CD14-positive monocyte (primary cell): ENCODE data around the gene CPNE4. TPM values are rescaled to one million over a fixed set of nuclear protein-coding genes. Genes with fewer than 3 reads are reported as not detected.

Experiments used
- DNase-seq, 3 donors: peaks; one replicate each; pipeline ENCODE4 v3.0.0-alpha.2; 2011 to 2022
- H2AFZ ChIP-seq: 2 replicates; pipeline ENCODE4 v1.6.0; 2012; ENCODE audit warnings: mild to moderate bottlenecking, low read depth, low read length, inconsistent platforms; ENCODE audit not compliant: insufficient read depth, poor library complexity, severe bottlenecking
- H3K27ac ChIP-seq, 2 donors: 1 replicate in 1 of 2; 2 replicates in 1 of 2; pipeline ENCODE4 v1.5.1; 2012 to 2013; ENCODE audit warnings: low read length in 2 of 2, control low read depth in 1 of 2, inconsistent platforms in 1 of 2, low read depth in 1 of 2, mild to moderate bottlenecking in 1 of 2
- H3K27me3 ChIP-seq, 2 donors: one replicate each; pipeline versions ENCODE4 v1.6.0 to v1.6.1; 2011 to 2013; ENCODE audit warnings: low read length in 2 of 2; ENCODE audit not compliant: control insufficient read depth in 2 of 2, insufficient read depth in 2 of 2
- H3K36me3 ChIP-seq, 2 donors: replicated peaks in 1 of 2; 1 replicate in 1 of 2; 2 replicates in 1 of 2; pipeline versions ENCODE4 v1.5.1 to v1.6.1; 2012 to 2013; ENCODE audit warnings: low read length in 2 of 2, control low read depth in 1 of 2, inconsistent platforms in 1 of 2, mild to moderate bottlenecking in 1 of 2; ENCODE audit not compliant: insufficient read depth in 2 of 2, control insufficient read depth in 1 of 2
- H3K4me1 ChIP-seq, 2 donors: 1 replicate in 1 of 2; 2 replicates in 1 of 2; pipeline versions ENCODE4 v1.5.1 to v1.6.1; 2012 to 2013; ENCODE audit warnings: low read length in 2 of 2, control low read depth in 1 of 2, inconsistent platforms in 1 of 2, mild to moderate bottlenecking in 1 of 2, moderate library complexity in 1 of 2; ENCODE audit not compliant: insufficient read depth in 2 of 2, control insufficient read depth in 1 of 2
- H3K4me2 ChIP-seq: replicated peaks from 2 replicates; pipeline ENCODE3; 2012; ENCODE audit warnings: low read length, moderate library complexity, mild to moderate bottlenecking; ENCODE audit not compliant: poor library complexity, severe bottlenecking; ENCODE audit errors: extremely low read depth
- H3K4me3 ChIP-seq, 3 experiments: fragments of 200-600 bp in 1 of 3; sonication (generic) in 1 of 3; replicated peaks in 1 of 3; 1 replicate in 2 of 3; 2 replicates in 1 of 3; pipeline ENCODE4 v1.5.1; 2011 to 2013; ENCODE audit warnings: low read length in 3 of 3, mild to moderate bottlenecking in 3 of 3, control low read depth in 2 of 3, low read depth in 2 of 3, inconsistent platforms in 1 of 3, moderate library complexity in 1 of 3
- H3K79me2 ChIP-seq: 2 replicates; pipeline ENCODE4 v1.6.0; 2012; ENCODE audit warnings: mild to moderate bottlenecking, control low read depth, inconsistent platforms, low read length, moderate library complexity; ENCODE audit not compliant: insufficient read depth
- H3K9ac ChIP-seq: 2 replicates; pipeline ENCODE4 v1.6.0; 2017; ENCODE audit warnings: low read length, mild to moderate bottlenecking; ENCODE audit not compliant: insufficient read depth, poor library complexity, severe bottlenecking
- H3K9me3 ChIP-seq, 2 donors: replicated peaks in 1 of 2; 1 replicate in 1 of 2; 2 replicates in 1 of 2; pipeline versions ENCODE4 v1.5.1 to v1.6.1; 2012 to 2013; ENCODE audit warnings: low read length in 2 of 2, control low read depth in 1 of 2; ENCODE audit not compliant: control insufficient read depth in 1 of 2, insufficient read depth in 1 of 2
- H4K20me1 ChIP-seq: 2 replicates; pipeline ENCODE4 v1.6.0; 2012; ENCODE audit warnings: mild to moderate bottlenecking, low read length, control low read depth, moderate library complexity; ENCODE audit not compliant: insufficient read depth
- H3K27ac Mint-ChIP-seq, 7 donors: one replicate each; pipeline ENCODE4 v1.8.0; 2020; ENCODE audit warnings: mild to moderate bottlenecking in 7 of 7, mixed read lengths in 7 of 7, moderate library complexity in 6 of 7, inconsistent platforms in 2 of 7
- H3K27me3 Mint-ChIP-seq, 3 donors: one replicate each; pipeline ENCODE4 v1.8.0; 2021 to 2022; ENCODE audit warnings: low read depth in 3 of 3, mild to moderate bottlenecking in 3 of 3, mixed read lengths in 3 of 3, moderate library complexity in 3 of 3, inconsistent platforms in 1 of 3
- H3K36me3 Mint-ChIP-seq, 2 donors: one replicate each; pipeline ENCODE4 v1.8.0; 2020; ENCODE audit warnings: mixed read lengths in 2 of 2, inconsistent platforms in 1 of 2, mild to moderate bottlenecking in 1 of 2
- H3K4me1 Mint-ChIP-seq: one replicate; pipeline ENCODE4 v1.8.0; 2020; ENCODE audit warnings: mild to moderate bottlenecking, mixed read lengths
- H3K4me3 Mint-ChIP-seq, 2 donors: one replicate each; pipeline ENCODE4 v1.8.0; 2020; ENCODE audit warnings: mild to moderate bottlenecking in 2 of 2, mixed read lengths in 2 of 2, moderate library complexity in 1 of 2
- H3K9me3 Mint-ChIP-seq, 7 donors: one replicate each; pipeline ENCODE4 v1.8.0; 2020 to 2022; ENCODE audit warnings: mixed read lengths in 7 of 7, mild to moderate bottlenecking in 6 of 7, moderate library complexity in 6 of 7, inconsistent platforms in 2 of 7
- CTCF ChIP-seq: fragments of 200-600 bp; IDR thresholded peaks from one replicate; pipeline ENCODE4 v1.8.0; 2022; ENCODE audit warnings: antibody characterized with exemption, mild to moderate bottlenecking
- WGBS: methylation state at CpG from one replicate; pipeline ENCODE4 v1.1.5; 2013; ENCODE audit warnings: missing lambda C conversion rate; ENCODE audit not compliant: insufficient coverage; 5-methylcytosine and 5-hydroxymethylcytosine counted together
- intact Hi-C, 2 donors: fragments of 100-400 bp; cut with micrococcal nuclease; formaldehyde crosslinking; loops; one replicate each; pipeline versions ENCODE4 v1.15.0 to v1.15.1; 2023
- polyA plus RNA-seq, 3 donors: library from polyadenylated mRNA; depleted of rRNA in 1 of 3; unstranded in 2 of 3; stranded (reverse) in 1 of 3; fragments of 300-500 nt in 2 of 3; fragments of >200 nt in 1 of 3; fragmentation: Illumina TruSeq in 2 of 3; gene quantifications; 1 replicate in 2 of 3; 2 replicates in 1 of 3; pipeline ENCODE4 v1.2.3, GENCODE V29; 2012 to 2021

Gene CPNE4
- polyA plus RNA-seq, 3 donors: not detected

GRCh38 chr3:131868203-131868602 lies 166.6 kb downstream of the CPNE4 start:
- Mint-ChIP-seq H3K27ac (no peak overlapping the region), H3K27me3 (peaks cover 0 to 4% (median 0%) of the 10 kb centered on the region in 3 donors)

DNA sequence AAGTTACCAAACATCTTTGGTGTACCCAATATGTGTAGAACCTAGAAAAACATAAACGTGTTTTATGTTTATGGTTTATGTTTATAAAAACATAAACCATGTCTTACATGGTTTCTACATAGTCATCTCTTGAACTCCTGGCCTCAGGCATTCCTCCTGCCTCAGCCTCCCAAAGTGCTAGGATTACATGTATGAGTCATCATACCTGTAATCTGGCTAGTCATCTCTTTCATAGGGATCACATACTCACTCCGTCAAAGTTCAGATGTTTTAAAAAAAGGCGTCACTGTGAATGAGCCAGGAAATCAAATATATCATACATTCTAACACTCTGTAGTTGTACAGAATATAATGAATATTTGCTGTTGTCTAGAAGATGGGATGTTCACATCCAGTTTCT lies 178.6 kb downstream of the CPNE4 start:
- no peak for TF ChIP-seq CTCF
- no peaks in the 10 kb centered on the region for H3K36me3 ChIP-seq
- no peak overlapping the region for H3K27ac ChIP-seq
- Mint-ChIP-seq H3K36me3 (no peaks in the 10 kb centered on the region), H3K27ac (no peak overlapping the region), H3K27me3 (peaks cover 6 to 18% (median 7%) of the 10 kb centered on the region in 3 donors), H3K9me3 (peaks cover 0 to 5% (median 0%) of the 10 kb centered on the region in 7 donors), H3K4me1 (no peaks in the 10 kb centered on the region), H3K4me3 (no peak overlapping the region)
- no peak for DNase-seq
- no CpG with 5 or more reads among the region's 3 CpGs for WGBS
- no peak overlapping the region for H3K4me3 ChIP-seq
- no peaks in the 10 kb centered on the region for H3K4me1 ChIP-seq
- no peak overlapping the region for H3K4me2 ChIP-seq
- H3K79me2 ChIP-seq: no peaks in the 10 kb centered on the region
- H2AFZ ChIP-seq: no peak overlapping the region
- intact Hi-C loops: no loop called here
- H3K9me3 ChIP-seq: no peaks in the 10 kb centered on the region
- no peaks in the 10 kb centered on the region for H4K20me1 ChIP-seq
- peaks cover 11 to 24% of the 10 kb centered on the region in 2 donors for H3K27me3 ChIP-seq
- no peak overlapping the region for H3K9ac ChIP-seq

More at GRCh38 chr3:131868203-131868602, 166.6 kb downstream of the CPNE4 start:
- TF ChIP-seq CTCF: no peak
- Mint-ChIP-seq H3K36me3 (no peaks in the 10 kb centered on the region), H3K4me1 (no peaks in the 10 kb centered on the region), H3K9me3 (peaks cover 0 to 7% (median 2%) of the 10 kb centered on the region in 7 donors), H3K4me3 (no peak overlapping the region)
- WGBS: 86% methylated on average over 3 of the region's 6 CpGs
- no peaks in the 10 kb centered on the region for H3K27me3 ChIP-seq
- intact Hi-C loops: no loop called here
- H3K9me3 ChIP-seq: no peaks in the 10 kb centered on the region
- H3K4me1 ChIP-seq: no peaks in the 10 kb centered on the region
- H3K79me2 ChIP-seq: no peaks in the 10 kb centered on the region
- H3K4me2 ChIP-seq: no peak overlapping the region
- no peak overlapping the region for H3K27ac ChIP-seq
- H3K9ac ChIP-seq: no peak overlapping the region
- no peak overlapping the region for H2AFZ ChIP-seq
- H3K36me3 ChIP-seq: no peaks in the 10 kb centered on the region
- no peaks in the 10 kb centered on the region for H4K20me1 ChIP-seq
- DNase-seq: no peak
- no peak overlapping the region for H3K4me3 ChIP-seq
